Osteocyte (in vitro differentiated cells): Measurements from ENCODE around the gene S100A2. TPM values are rescaled to one million over a fixed set of nuclear protein-coding genes. Genes with fewer than 3 reads are reported as not detected.

Experiments used
- DNase-seq: peaks from one replicate; pipeline ENCODE4 v3.0.0; 2021; ENCODE audit warnings: mixed read lengths; ENCODE audit not compliant: unreplicated experiment; ENCODE audit errors: extremely low spot score
- H3K27ac Mint-ChIP-seq: one replicate; pipeline ENCODE4 v1.8.0; 2021; ENCODE audit warnings: mild to moderate bottlenecking, mixed read lengths; ENCODE audit not compliant: unreplicated experiment
- H3K27me3 Mint-ChIP-seq: one replicate; pipeline ENCODE4 v1.8.0; 2021; ENCODE audit warnings: mixed read lengths; ENCODE audit not compliant: unreplicated experiment
- H3K36me3 Mint-ChIP-seq: one replicate; pipeline ENCODE4 v1.8.0; 2021; ENCODE audit warnings: mixed read lengths; ENCODE audit not compliant: unreplicated experiment
- H3K4me1 Mint-ChIP-seq: one replicate; pipeline ENCODE4 v1.8.0; 2021; ENCODE audit warnings: mixed read lengths; ENCODE audit not compliant: unreplicated experiment
- H3K4me3 Mint-ChIP-seq: one replicate; pipeline ENCODE4 v1.8.0; 2021; ENCODE audit warnings: mild to moderate bottlenecking, moderate library complexity, mixed read lengths; ENCODE audit not compliant: unreplicated experiment
- H3K9me3 Mint-ChIP-seq: one replicate; pipeline ENCODE4 v1.8.0; 2021; ENCODE audit warnings: mixed read lengths; ENCODE audit not compliant: unreplicated experiment
- CTCF ChIP-seq: fragments of 200-600 bp; sonication (generic); IDR thresholded peaks from 2 replicates; pipeline ENCODE4 v1.5.0; 2021; ENCODE audit warnings: antibody characterized with exemption, mild to moderate bottlenecking, moderate library complexity
- total RNA-seq: library from RNA; stranded (reverse); gene quantifications from 2 replicates; pipeline ENCODE4 v1.2.1, GENCODE V29; 2021

S100A2 gene
- total RNA-seq, 1 donor from 2014 or later = 8.9 TPM

DNA sequence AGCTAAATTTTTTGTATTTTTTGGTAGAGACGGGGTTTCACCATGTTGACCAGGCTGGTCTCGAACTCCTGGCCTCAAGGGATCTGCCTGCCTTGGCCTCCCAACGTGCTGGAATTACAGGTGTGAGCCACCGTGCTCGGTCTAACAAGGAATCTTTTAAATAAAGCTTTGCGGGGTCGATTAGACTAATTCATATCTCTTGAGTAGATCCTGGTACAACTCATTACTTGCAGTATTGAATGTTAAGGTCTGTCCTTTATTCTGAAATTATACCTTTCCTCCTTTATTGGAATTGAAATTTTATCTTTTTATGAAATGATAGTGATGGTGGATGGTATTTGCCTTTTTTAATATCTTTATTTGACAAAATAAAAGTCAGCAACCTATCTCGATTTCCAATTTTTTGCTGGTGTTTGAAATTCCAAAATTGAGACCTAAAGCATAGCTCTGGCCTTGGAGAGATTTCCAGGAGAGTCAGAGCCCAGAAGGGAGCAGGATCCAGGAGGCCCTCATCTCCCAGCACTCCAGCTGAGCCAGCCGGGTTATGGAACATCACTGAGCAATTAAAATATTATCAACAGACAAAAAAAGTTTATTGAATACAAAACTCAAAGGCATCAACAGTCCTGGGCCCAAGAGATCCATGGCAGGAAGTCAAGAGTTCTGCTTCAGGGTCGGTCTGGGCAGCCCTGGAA lies 4.7 kb downstream of the S100A2 start:
- Mint-ChIP-seq H3K9me3 (no peaks in the 10 kb centered on the region), H3K4me3 (no peak overlapping the region), H3K27ac (no peak overlapping the region), H3K4me1 (peaks cover 24% of the 10 kb centered on the region), H3K27me3 (no peaks in the 10 kb centered on the region), H3K36me3 (no peaks in the 10 kb centered on the region)
- no peak for DNase-seq
- TF ChIP-seq CTCF = no peak

DNA sequence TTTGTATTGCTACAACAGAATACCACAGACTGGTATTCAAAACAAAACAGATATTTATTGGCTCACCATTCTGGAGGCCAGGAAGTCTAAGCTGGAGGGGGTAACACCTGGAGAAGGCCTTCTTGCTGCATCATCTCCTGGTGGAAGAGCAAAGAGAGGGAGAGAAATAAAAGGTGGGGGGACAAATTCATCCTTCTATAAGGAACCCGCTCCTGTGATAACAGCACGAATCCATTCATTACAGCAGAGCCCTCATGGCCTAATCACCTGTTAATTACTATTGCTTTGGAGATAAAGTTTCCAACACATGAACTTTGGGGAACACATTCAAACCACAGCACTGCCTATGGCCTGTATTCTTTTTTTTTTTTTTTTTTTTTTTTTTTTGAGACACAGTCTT lies 5.4 kb downstream of the S100A2 start:
- no peak overlapping the region for H3K27ac Mint-ChIP-seq
- H3K4me3 Mint-ChIP-seq = no peak overlapping the region
- no peak for DNase-seq

DNA sequence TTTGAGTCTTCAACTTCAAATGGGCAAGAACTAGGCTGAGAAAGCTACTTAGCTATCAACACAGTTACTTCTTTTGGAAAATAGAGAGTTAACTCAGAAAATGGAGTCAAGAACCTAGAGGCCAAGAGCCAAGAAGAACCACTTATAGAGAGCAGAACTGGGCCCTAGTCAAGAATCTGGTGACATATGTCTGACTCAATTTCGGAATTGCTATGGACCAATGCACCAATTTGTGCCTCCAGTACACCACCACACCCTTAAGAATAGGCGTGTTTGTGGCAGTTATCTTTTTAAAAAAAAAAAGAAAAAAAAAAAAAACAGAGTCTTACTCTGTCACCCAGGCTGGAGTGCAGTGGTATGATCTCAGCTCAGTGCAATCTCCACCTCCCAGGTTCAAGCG lies 7.8 kb downstream of the S100A2 start:
- no peak for DNase-seq
- no peak overlapping the region for H3K4me3 Mint-ChIP-seq
- no peak for TF ChIP-seq CTCF
- no peak overlapping the region for H3K27ac Mint-ChIP-seq
- H3K27me3 Mint-ChIP-seq = no peaks in the 10 kb centered on the region
- H3K9me3 Mint-ChIP-seq = no peaks in the 10 kb centered on the region
- H3K36me3 Mint-ChIP-seq = no peaks in the 10 kb centered on the region
- peaks cover 14% of the 10 kb centered on the region for H3K4me1 Mint-ChIP-seq

More for the DNA sequence above, 5.4 kb downstream of the S100A2 start:
- H3K36me3 Mint-ChIP-seq = no peaks in the 10 kb centered on the region
- TF ChIP-seq CTCF = no peak
- no peaks in the 10 kb centered on the region for H3K27me3 Mint-ChIP-seq
- H3K9me3 Mint-ChIP-seq = no peaks in the 10 kb centered on the region
- peaks cover 17% of the 10 kb centered on the region for H3K4me1 Mint-ChIP-seq

- H3K4me3 Mint-ChIP-seq = no peak overlapping the region
- H3K36me3 Mint-ChIP-seq = no peaks in the 10 kb centered on the region
- DNase-seq = no peak
- H3K4me1 Mint-ChIP-seq = peaks cover 18% of the 10 kb centered on the region
- no peak overlapping the region for H3K27ac Mint-ChIP-seq
- no peaks in the 10 kb centered on the region for H3K9me3 Mint-ChIP-seq
- no peaks in the 10 kb centered on the region for H3K27me3 Mint-ChIP-seq
- TF ChIP-seq CTCF = no peak
These were observed 9.3 kb downstream of the S100A2 start for GRCh38 chr1:153556348-153556747.

GRCh38 chr1:153553830-153554541 lies 11.7 kb downstream of the S100A2 start:
- H3K27ac Mint-ChIP-seq = peak overlapping the region; percentile 70
- H3K4me1 Mint-ChIP-seq = peaks cover 36% of the 10 kb centered on the region
- H3K36me3 Mint-ChIP-seq = no peaks in the 10 kb centered on the region
- no peaks in the 10 kb centered on the region for H3K27me3 Mint-ChIP-seq
- DNase-seq = no peak
- TF ChIP-seq CTCF = no peak
- no peaks in the 10 kb centered on the region for H3K9me3 Mint-ChIP-seq
- no peak overlapping the region for H3K4me3 Mint-ChIP-seq
